GM12891 (cell line): ENCODE measurements around the gene GABARAPL2.
A peak's percentile ranks its signal among the peaks of the same experiment; 100 is the strongest.

Experiments
- DNase-seq: peaks from one replicate; pipeline ENCODE4 v3.0.0; 2011; ENCODE audit warnings: low spot score; ENCODE audit not compliant: insufficient read length
- FAIRE-seq: peaks from 2 replicates; lab custom pipeline; 2011; peaks lifted over from hg19 to GRCh38; lab: Jason Lieb, UNC
- PAX5 ChIP-seq: IDR thresholded peaks from 2 replicates; pipeline ENCODE4 v1.6.1; 2011; ENCODE audit warnings: low read length, moderate library complexity, mild to moderate bottlenecking; ENCODE audit not compliant: insufficient read depth, severe bottlenecking
- POLR2A ChIP-seq: IDR thresholded peaks from 2 replicates; pipeline ENCODE4 v1.6.1; 2011; ENCODE audit warnings: low read depth, low read length, control low read depth
- POLR2AphosphoS5 ChIP-seq: IDR thresholded peaks from 2 replicates; pipeline ENCODE4 v1.6.1; 2011; ENCODE audit warnings: low read depth, low read length, control low read depth
- POU2F2 ChIP-seq: IDR thresholded peaks from 2 replicates; pipeline ENCODE4 v1.6.1; 2011; ENCODE audit warnings: low read depth, mild to moderate bottlenecking, control low read depth, low read length, moderate library complexity
- SPI1 ChIP-seq: IDR thresholded peaks from 2 replicates; pipeline ENCODE4 v1.6.1; 2011; ENCODE audit warnings: low read depth, low read length, control low read depth
- TAF1 ChIP-seq: IDR thresholded peaks from 2 replicates; pipeline ENCODE4 v1.6.1; 2011; ENCODE audit warnings: low read depth, low read length, control low read depth

The GABARAPL2 gene

GRCh38 chr16:75615619-75616018 is 49.4 kb downstream of the GABARAPL2 start:
- no peak for FAIRE-seq
- DNase-seq: no peak
- TF ChIP-seq SPI1: no peak
- no peak for TF ChIP-seq POLR2AphosphoS5
- TF ChIP-seq TAF1: no peak
- no peak for TF ChIP-seq POLR2A
- TF ChIP-seq POU2F2: no peak
- TF ChIP-seq PAX5: no peak

GRCh38 chr16:75616521-75617010 is 50.4 kb downstream of the GABARAPL2 start:
- no peak for DNase-seq
- TF ChIP-seq PAX5 (no peak), TAF1 (no peak), POU2F2 (no peak), POLR2A (no peak), POLR2AphosphoS5 (no peak), SPI1 (no peak)
- no peak for FAIRE-seq

DNA sequence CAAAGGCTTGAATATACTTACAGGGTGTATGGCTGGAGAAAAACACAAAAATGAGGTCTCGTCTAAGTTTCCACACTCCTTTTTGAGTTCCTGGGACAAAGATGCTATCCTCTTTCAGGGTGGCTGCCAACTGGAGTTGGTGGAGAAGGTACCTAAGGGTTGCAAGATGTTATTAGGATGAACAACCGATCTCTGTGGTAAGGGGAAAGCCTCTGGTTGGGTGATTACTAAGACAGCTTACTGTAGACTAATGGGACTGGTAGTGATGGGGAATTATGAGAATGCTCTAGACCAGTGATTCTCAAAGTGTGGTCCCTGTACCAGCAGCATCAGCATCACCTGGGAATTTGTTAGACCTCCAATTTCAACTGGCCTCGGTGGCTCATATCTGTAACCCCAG is 50.9 kb downstream of the GABARAPL2 start:
- FAIRE-seq (no peak), DNase-seq (no peak)
- TF ChIP-seq SPI1: no peak

- DNase-seq (no peak), FAIRE-seq (no peak)
- TF ChIP-seq TAF1 (no peak), POLR2A (no peak), PAX5 (no peak), POU2F2 (no peak), POLR2AphosphoS5 (no peak), SPI1 (no peak)
Measured at GRCh38 chr16:75618780-75619179, 52.6 kb downstream of the GABARAPL2 start.

DNA sequence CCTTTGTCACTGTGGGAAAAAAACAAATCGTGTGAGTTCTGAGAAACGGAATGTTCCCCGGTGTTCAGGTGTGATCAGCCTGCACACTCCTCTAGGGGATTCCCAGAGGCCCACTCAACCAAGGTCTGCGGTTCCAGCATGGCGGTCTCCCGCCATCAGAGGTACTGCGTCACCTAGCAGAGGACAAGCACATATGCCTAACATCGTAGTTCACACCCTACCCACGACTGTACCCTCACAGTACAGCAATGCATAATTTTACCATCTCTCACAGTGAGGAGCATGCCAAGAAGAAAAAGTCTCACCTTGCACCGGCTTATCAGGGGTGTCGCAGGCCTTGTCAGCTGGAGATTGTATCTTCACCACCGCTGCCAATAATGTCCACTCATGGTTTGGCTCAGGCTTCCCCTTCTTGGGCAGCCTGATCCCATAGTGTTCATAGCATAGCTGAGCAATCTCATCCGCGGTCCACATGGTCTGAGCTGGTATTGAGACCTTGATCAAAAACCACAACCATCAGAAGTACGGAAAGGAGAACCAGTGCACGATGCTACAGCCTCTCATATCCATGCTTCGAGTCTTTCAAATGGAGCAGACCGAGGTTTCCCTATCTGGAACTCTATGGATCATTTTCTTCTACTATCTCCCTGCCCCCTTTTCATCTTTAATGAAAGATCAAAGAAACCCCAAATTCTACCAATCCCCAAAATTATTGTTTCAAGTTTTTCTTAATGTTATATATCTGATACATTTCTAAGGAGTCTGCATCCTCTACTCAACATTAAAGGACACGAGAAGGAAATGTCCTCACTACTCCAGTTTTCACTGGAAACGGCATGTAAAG is 54.4 kb downstream of the GABARAPL2 start:
- DNase-seq: no peak
- no peak for FAIRE-seq
- TF ChIP-seq POLR2AphosphoS5 (no peak), PAX5 (no peak), TAF1 (no peak), POU2F2 (no peak), SPI1 (no peak), POLR2A (no peak)

DNA sequence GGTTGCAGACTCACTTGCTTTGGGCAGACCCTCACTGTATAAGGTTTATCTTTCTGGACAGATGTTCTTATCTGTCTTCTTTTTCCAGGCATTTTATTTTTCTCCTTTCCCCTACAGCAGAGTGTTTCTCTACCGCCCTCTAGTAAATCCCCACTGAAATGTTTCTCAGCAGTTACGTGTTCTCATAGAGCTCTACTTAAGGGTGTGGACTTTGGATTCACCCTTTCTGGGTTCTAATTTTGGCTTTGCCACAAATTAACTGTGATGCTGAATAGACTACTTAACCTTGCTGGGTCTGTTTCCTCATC is 54.9 kb downstream of the GABARAPL2 start:
- no peak for TF ChIP-seq SPI1
- no peak for TF ChIP-seq PAX5
- no peak for TF ChIP-seq POU2F2
- no peak for TF ChIP-seq TAF1
- no peak for TF ChIP-seq POLR2AphosphoS5
- no peak for TF ChIP-seq POLR2A
- DNase-seq (no peak), FAIRE-seq (no peak)

GRCh38 chr16:75622761-75623605 is 56.8 kb downstream of the GABARAPL2 start, which contains the start of gene ADAT1:
Gene ADAT1, minus strand, starts transcription at chr16:75623281. Its CDS starts 2,482 bp downstream, at chr16:75620799.
- TF ChIP-seq SPI1: peak; percentile 20; the same call in 1 of the 2 replicates
- TF ChIP-seq POU2F2: peak; percentile 79
- TF ChIP-seq PAX5: no peak
- peak; percentile 68 for TF ChIP-seq TAF1
- TF ChIP-seq POLR2AphosphoS5: peak; percentile 89
- TF ChIP-seq POLR2A: peak; percentile 94
- DNase-seq (peak; percentile 87), FAIRE-seq (peak; percentile 90)

GRCh38 chr16:75624921-75625334 is 58.7 kb downstream of the GABARAPL2 start:
- DNase-seq (no peak), FAIRE-seq (no peak)
- no peak for TF ChIP-seq PAX5
- TF ChIP-seq POU2F2: no peak
- no peak for TF ChIP-seq POLR2A
- TF ChIP-seq TAF1: no peak
- TF ChIP-seq SPI1: no peak
- no peak for TF ChIP-seq POLR2AphosphoS5

- 0 out of 2 replicates have a peak, but pooled peaks have one; percentile 9 for TF ChIP-seq POLR2AphosphoS5
- no peak for TF ChIP-seq POU2F2
- no peak for TF ChIP-seq POLR2A
- no peak for TF ChIP-seq TAF1
- DNase-seq: no peak
- FAIRE-seq: no peak
Measured at GRCh38 chr16:75626806-75627205, 60.6 kb downstream of the GABARAPL2 start.
